Measurements from ENCODE around the gene CNTNAP2.

GRCh38 chr7:147429961-147430360, 1313.4 kb downstream of the CNTNAP2 start:
- TF ChIP-seq POLR2AphosphoS5 (IDR thresholded peaks at IDR 0.05; ENCODE audit: borderline replicate concordance, low read depth, low read length) (no peak), EZH2 (IDR thresholded peaks at IDR 0.05) (no peak), FOXP2 (optimal IDR thresholded peaks at IDR 0.05; ENCODE audit: control extremely low read depth, extremely low read length, insufficient read depth) (no peak)
